ENCODE results near the gene LSS.

The LSS gene

DNA sequence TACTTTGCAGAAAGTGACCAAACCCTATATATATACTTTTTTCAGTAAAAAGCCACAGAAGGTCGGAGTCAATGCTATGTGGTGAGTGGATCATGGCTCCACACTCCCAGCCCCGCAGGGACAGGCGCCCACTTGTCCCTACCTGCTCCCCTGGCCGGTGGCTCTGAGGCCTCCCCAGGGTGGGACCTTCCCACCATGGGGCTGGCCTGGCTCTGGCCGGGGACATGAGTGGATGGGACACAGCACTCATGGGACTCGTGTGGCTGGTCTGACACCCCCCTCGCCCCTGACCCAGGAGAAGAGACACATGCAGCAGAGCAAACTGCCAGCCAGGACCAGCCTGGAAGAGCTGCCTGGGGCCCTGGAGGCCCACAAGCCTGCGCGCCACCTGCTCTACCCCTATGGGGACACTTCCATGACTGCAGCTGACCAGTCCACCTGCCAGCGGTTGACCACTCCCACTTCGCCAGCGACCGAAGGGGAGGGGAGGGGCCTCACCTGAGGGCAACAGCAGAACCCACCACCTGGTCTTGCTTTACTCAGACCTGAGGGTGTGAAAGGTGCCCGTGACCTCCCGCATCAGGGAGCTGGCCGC is 46.5 kb downstream of the LSS start:
- TF ChIP-seq, protein P1, sequence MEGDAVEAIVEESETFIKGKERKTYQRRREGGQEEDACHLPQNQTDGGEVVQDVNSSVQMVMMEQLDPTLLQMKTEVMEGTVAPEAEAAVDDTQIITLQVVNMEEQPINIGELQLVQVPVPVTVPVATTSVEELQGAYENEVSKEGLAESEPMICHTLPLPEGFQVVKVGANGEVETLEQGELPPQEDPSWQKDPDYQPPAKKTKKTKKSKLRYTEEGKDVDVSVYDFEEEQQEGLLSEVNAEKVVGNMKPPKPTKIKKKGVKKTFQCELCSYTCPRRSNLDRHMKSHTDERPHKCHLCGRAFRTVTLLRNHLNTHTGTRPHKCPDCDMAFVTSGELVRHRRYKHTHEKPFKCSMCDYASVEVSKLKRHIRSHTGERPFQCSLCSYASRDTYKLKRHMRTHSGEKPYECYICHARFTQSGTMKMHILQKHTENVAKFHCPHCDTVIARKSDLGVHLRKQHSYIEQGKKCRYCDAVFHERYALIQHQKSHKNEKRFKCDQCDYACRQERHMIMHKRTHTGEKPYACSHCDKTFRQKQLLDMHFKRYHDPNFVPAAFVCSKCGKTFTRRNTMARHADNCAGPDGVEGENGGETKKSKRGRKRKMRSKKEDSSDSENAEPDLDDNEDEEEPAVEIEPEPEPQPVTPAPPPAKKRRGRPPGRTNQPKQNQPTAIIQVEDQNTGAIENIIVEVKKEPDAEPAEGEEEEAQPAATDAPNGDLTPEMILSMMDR (IDR thresholded peaks at IDR 0.05; ENCODE audit: low read length) = no peak
- Histone ChIP-seq H3K4me3 (ENCODE audit: low read length) (no peak overlapping the region), H3K9me2 (replicated peaks; ENCODE audit: insufficient read depth, low read length) (no peaks in the 10 kb centered on the region), H3K9ac (ENCODE audit: low read length) (no peak overlapping the region), H3F3A (ENCODE audit: insufficient read depth, low read length) (0 out of 2 replicates have a peak, but pooled peaks cover 10% of the 10 kb centered on the region), H3K27me3 (replicated peaks; ENCODE audit: insufficient read depth, low read length) (no peaks in the 10 kb centered on the region), H3K79me2 (ENCODE audit: low read length) (0 out of 2 replicates have a peak, but pooled peaks cover 3% of the 10 kb centered on the region), H3K4me1 (ENCODE audit: low read length) (peaks cover 12% of the 10 kb centered on the region), H3K9me3 (replicated peaks; ENCODE audit: insufficient read depth, low read length) (no peaks in the 10 kb centered on the region), H3K27ac (ENCODE audit: low read length) (no peak overlapping the region), H3K36me3 (replicated peaks; ENCODE audit: insufficient read depth, low read length) (no peaks in the 10 kb centered on the region), H3K4me2 (ENCODE audit: low read depth, low read length) (no peak overlapping the region), H2AFZ (ENCODE audit: low read length) (no peak overlapping the region), H4K20me1 (ENCODE audit: insufficient read depth, low read length) (no peaks in the 10 kb centered on the region)
- no peak for DNase-seq

DNA sequence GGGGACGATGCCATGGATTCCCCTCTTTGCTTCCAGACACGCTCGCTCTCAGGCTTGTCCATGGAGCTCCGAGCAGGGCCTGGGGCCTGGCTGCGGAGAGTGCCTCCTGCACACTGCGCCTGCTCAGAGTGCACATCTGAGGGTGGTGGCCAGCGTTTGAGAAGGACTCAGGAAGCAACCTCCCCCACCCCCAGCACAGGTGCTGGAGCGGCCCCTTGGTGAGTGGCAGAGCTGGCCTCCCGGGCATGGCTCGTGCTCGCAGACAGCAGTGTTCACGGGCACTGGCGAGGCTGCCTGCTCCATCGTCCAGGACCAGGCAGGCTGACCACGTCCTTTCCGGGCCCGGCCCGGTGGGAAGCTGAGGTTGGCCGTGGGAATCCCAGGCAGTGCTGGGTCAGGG is 47.1 kb downstream of the LSS start:
- no peaks in the 10 kb centered on the region for H3K27me3 ChIP-seq (replicated peaks; ENCODE audit: insufficient read depth, low read length)
- peaks cover 12% of the 10 kb centered on the region for H3K4me1 ChIP-seq (ENCODE audit: low read length)
- no peak overlapping the region for H3K9ac ChIP-seq (ENCODE audit: low read length)
- H3K36me3 ChIP-seq (replicated peaks; ENCODE audit: insufficient read depth, low read length) = no peaks in the 10 kb centered on the region
- no peak overlapping the region for H3K27ac ChIP-seq (ENCODE audit: low read length)
- no peak overlapping the region for H3K4me3 ChIP-seq (ENCODE audit: low read length)
- H4K20me1 ChIP-seq (ENCODE audit: insufficient read depth, low read length) = no peaks in the 10 kb centered on the region
- no peak for DNase-seq
- 0 out of 2 replicates have a peak, but pooled peaks cover 3% of the 10 kb centered on the region for H3K79me2 ChIP-seq (ENCODE audit: low read length)
- H3K9me2 ChIP-seq (replicated peaks; ENCODE audit: insufficient read depth, low read length) = no peaks in the 10 kb centered on the region
- no peak overlapping the region for H3K4me2 ChIP-seq (ENCODE audit: low read depth, low read length)
- no peak overlapping the region for H2AFZ ChIP-seq (ENCODE audit: low read length)
- 0 out of 2 replicates have a peak, but pooled peaks cover 10% of the 10 kb centered on the region for H3F3A ChIP-seq (ENCODE audit: insufficient read depth, low read length)
- H3K9me3 ChIP-seq (replicated peaks; ENCODE audit: insufficient read depth, low read length) = no peaks in the 10 kb centered on the region
- no peak for TF ChIP-seq EZH2phosphoT487 (IDR thresholded peaks at IDR 0.05; ENCODE audit: low read length)
- no peak for TF ChIP-seq EZH2 (optimal IDR thresholded peaks at IDR 0.05; ENCODE audit: low read depth, low read length)
- TF ChIP-seq, protein P1 (IDR thresholded peaks at IDR 0.05; ENCODE audit: low read length) = no peak

DNA sequence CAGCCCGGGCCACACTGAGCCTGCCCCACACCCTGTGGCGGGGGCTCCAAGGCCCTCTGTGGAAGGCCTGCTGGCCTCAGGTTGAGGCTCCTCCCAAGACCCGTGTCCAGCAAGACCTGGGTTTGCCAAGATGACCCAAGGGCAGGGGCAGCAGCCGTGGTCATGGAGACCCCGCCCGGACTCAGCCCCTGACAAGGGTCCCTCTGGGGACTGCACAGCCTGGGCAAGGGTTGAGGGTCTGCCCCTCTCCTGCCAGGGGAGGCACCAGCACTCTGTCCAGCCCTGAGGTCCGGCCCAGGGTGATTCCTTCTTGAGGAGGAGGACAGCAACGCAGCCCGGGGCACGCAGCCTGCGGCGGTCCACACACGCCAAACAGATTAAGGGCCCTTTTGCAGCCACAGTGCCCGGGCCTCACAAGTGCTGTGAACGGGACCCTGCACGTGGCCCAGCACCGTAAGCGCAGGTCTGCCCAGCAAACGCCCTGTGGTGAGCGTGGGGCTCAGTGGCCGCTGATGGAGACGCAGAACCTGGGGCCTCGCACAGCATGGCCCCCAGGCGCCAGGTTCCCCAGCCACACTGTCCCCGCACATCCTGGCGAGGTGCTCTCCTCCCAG is 47.7 kb downstream of the LSS start:
- 0 out of 2 replicates have a peak, but pooled peaks cover 3% of the 10 kb centered on the region for H3K79me2 ChIP-seq (ENCODE audit: low read length)
- H3K4me3 ChIP-seq (ENCODE audit: low read length) = no peak overlapping the region
- no peak overlapping the region for H3K4me2 ChIP-seq (ENCODE audit: low read depth, low read length)
- H3K4me1 ChIP-seq (ENCODE audit: low read length) = peaks cover 8% of the 10 kb centered on the region
- no peaks in the 10 kb centered on the region for H3K9me3 ChIP-seq (replicated peaks; ENCODE audit: insufficient read depth, low read length)
- H3K9ac ChIP-seq (ENCODE audit: low read length) = no peak overlapping the region
- H3K27ac ChIP-seq (ENCODE audit: low read length) = no peak overlapping the region
- TF ChIP-seq EZH2phosphoT487 (IDR thresholded peaks at IDR 0.05; ENCODE audit: low read length) (no peak), EZH2 (optimal IDR thresholded peaks at IDR 0.05; ENCODE audit: low read depth, low read length) (no peak)
- TF ChIP-seq, protein P1 (IDR thresholded peaks at IDR 0.05; ENCODE audit: low read length) = no peak
- no peaks in the 10 kb centered on the region for H3K36me3 ChIP-seq (replicated peaks; ENCODE audit: insufficient read depth, low read length)
- no peak overlapping the region for H2AFZ ChIP-seq (ENCODE audit: low read length)
- no peaks in the 10 kb centered on the region for H3K9me2 ChIP-seq (replicated peaks; ENCODE audit: insufficient read depth, low read length)
- 0 out of 2 replicates have a peak, but pooled peaks cover 6% of the 10 kb centered on the region for H3F3A ChIP-seq (ENCODE audit: insufficient read depth, low read length)
- H3K27me3 ChIP-seq (replicated peaks; ENCODE audit: insufficient read depth, low read length) = no peaks in the 10 kb centered on the region
- no peaks in the 10 kb centered on the region for H4K20me1 ChIP-seq (ENCODE audit: insufficient read depth, low read length)
- DNase-seq = no peak

All from MM.1S (cell line).